Panc1 (cell line): Measurements from ENCODE around the gene B9D1.

ENCODE experiments used
- CTCF ChIP-seq: fragments of 450-650 bp; IDR thresholded peaks from 2 replicates; pipeline ENCODE4 v1.5.1; 2017; ENCODE audit warnings: mild to moderate bottlenecking
- POLR2AphosphoS5 ChIP-seq: IDR thresholded peaks from 2 replicates; pipeline ENCODE4 v1.6.1; 2012; ENCODE audit warnings: mild to moderate bottlenecking, low read depth, low read length, moderate library complexity
- REST ChIP-seq, 2 experiments: IDR thresholded peaks; 2 replicates each; pipeline ENCODE4 v1.6.1; 2011 to 2012; ENCODE audit warnings: low read depth in 2 of 2, control low read depth in 1 of 2, low read length in 1 of 2, mild to moderate bottlenecking in 1 of 2, moderate library complexity in 1 of 2; ENCODE audit not compliant: insufficient read depth in 1 of 2

GRCh38 chr17:19311016-19311415 is 51.5 kb downstream of the B9D1 start:
- TF ChIP-seq CTCF (no peak), POLR2AphosphoS5 (no peak), REST (IDR thresholded peaks at IDR 0.05; ENCODE audit: insufficient read depth in 1 of 2, low read depth in 2 of 2, low read length in 1 of 2) (no peak)
